Keratinocyte (primary cell): ENCODE data around the gene ESRP2. TPM values are rescaled to one million over a fixed set of nuclear protein-coding genes. Genes with fewer than 3 reads are reported as not detected.

Experiments used
- DNase-seq: peaks from one replicate; pipeline ENCODE4 v3.0.0-alpha.2; 2011; ENCODE audit warnings: low read depth, missing footprints, low spot score
- FAIRE-seq: peaks from 2 replicates; lab custom pipeline; 2011; peaks lifted over from hg19 to GRCh38; lab: Jason Lieb, UNC
- H2AFZ ChIP-seq: 2 replicates; pipeline ENCODE4 v1.6.0; 2012; ENCODE audit warnings: low read length, control low read depth, inconsistent platforms; ENCODE audit not compliant: control insufficient read depth
- H3K27ac ChIP-seq: 2 replicates; pipeline ENCODE4 v1.5.1; 2011; ENCODE audit warnings: low read length; ENCODE audit not compliant: control insufficient read depth, insufficient read depth
- H3K27me3 ChIP-seq: 3 replicates; pipeline ENCODE4 v1.6.0; 2011; ENCODE audit warnings: low read length; ENCODE audit not compliant: control insufficient read depth, insufficient read depth; ENCODE audit errors: extremely low read depth
- H3K36me3 ChIP-seq, 2 experiments: 2 replicates in 1 of 2; 3 replicates in 1 of 2; pipeline ENCODE4 v1.5.1; 2011; ENCODE audit warnings: low read length in 2 of 2, mild to moderate bottlenecking in 1 of 2; ENCODE audit not compliant: control insufficient read depth in 2 of 2, insufficient read depth in 2 of 2; ENCODE audit errors: extremely low read depth in 1 of 2
- H3K4me1 ChIP-seq: 3 replicates; pipeline ENCODE4 v1.5.1; 2011; ENCODE audit warnings: low read length; ENCODE audit not compliant: control insufficient read depth, insufficient read depth; ENCODE audit errors: extremely low read depth
- H3K4me2 ChIP-seq: 3 replicates; pipeline ENCODE4 v1.6.0; 2011; ENCODE audit warnings: low read depth, low read length; ENCODE audit not compliant: control insufficient read depth, insufficient read depth; ENCODE audit errors: extremely low read depth
- H3K4me3 ChIP-seq, 3 experiments: fragments of 200-600 bp in 1 of 3; sonication (generic) in 1 of 3; 2 replicates in 2 of 3; 3 replicates in 1 of 3; pipeline ENCODE4 v1.5.1; 2011 to 2016; ENCODE audit warnings: low read length in 3 of 3, mild to moderate bottlenecking in 3 of 3, control low read depth in 2 of 3, inconsistent platforms in 1 of 3, low read depth in 1 of 3, mixed read lengths in 1 of 3, mixed run types in 1 of 3, moderate library complexity in 1 of 3; ENCODE audit not compliant: control insufficient read depth in 2 of 3, insufficient read depth in 2 of 3; ENCODE audit errors: extremely low read depth in 1 of 3
- H3K79me2 ChIP-seq: 2 replicates; pipeline ENCODE4 v1.6.0; 2012; ENCODE audit warnings: low read length; ENCODE audit not compliant: control insufficient read depth, insufficient read depth
- H3K9ac ChIP-seq: 3 replicates; pipeline ENCODE4 v1.6.0; 2011; ENCODE audit warnings: low read length; ENCODE audit not compliant: control insufficient read depth, insufficient read depth; ENCODE audit errors: extremely low read depth
- H3K9me1 ChIP-seq: 3 replicates; pipeline ENCODE4 v1.6.0; 2011; ENCODE audit warnings: low read length; ENCODE audit not compliant: control insufficient read depth, insufficient read depth; ENCODE audit errors: extremely low read depth
- H3K9me3 ChIP-seq: 2 replicates; pipeline ENCODE4 v1.5.1; 2012; ENCODE audit warnings: low read depth, low read length; ENCODE audit not compliant: control insufficient read depth
- H4K20me1 ChIP-seq: 3 replicates; pipeline ENCODE4 v1.6.0; 2011; ENCODE audit warnings: low read length; ENCODE audit not compliant: control insufficient read depth, insufficient read depth; ENCODE audit errors: extremely low read depth
- CTCF ChIP-seq, 3 experiments: IDR thresholded peaks in 1 of 3; conservative IDR thresholded peaks in 1 of 3; optimal IDR thresholded peaks in 1 of 3; 2 replicates in 2 of 3; 3 replicates in 1 of 3; pipeline versions ENCODE3 to v1.5.1; 2011; ENCODE audit warnings: low read length in 3 of 3, mild to moderate bottlenecking in 3 of 3, moderate library complexity in 2 of 3, control low read depth in 1 of 3, inconsistent platforms in 1 of 3; ENCODE audit not compliant: insufficient read depth in 2 of 3; ENCODE audit errors: extremely low read depth in 1 of 3
- EZH2 ChIP-seq: IDR thresholded peaks from one replicate; pipeline ENCODE4 v1.6.1; 2012; ENCODE audit warnings: inconsistent platforms, mild to moderate bottlenecking, low read length, moderate library complexity
- dilution Hi-C: fragments of 300-500 bp; cut with MboI; formaldehyde crosslinking; loops from one replicate; pipeline ENCODE4 v1.7.0; 2020; ENCODE audit warnings: low sequenced_read_pairs; ENCODE audit not compliant: extremely low pct_ligation_motif_present
- polyA plus RNA-seq, 5 experiments: library from polyadenylated mRNA; depleted of rRNA in 3 of 5; stranded (reverse) in 3 of 5; stranded (forward) in 1 of 5; unstranded in 1 of 5; fragments of >200 nt; gene quantifications; 1 replicate in 1 of 5; 2 replicates in 3 of 5; 3 replicates in 1 of 5; pipeline versions ENCODE4 v1.2.1 to v1.2.3, GENCODE V29; 2011 to 2012; ENCODE audit warnings: missing spikeins in 2 of 5, low read depth in 1 of 5, low replicate concordance in 1 of 5

The ESRP2 gene
- polyA plus RNA-seq, 1 donor (not counting 4 experiments of a cell fraction or from before 2014, with no cell fraction given): 39.2 TPM

GRCh38 chr16:68233085-68233834 lies 2.7 kb downstream of the ESRP2 start:
- DNase-seq (no peak), FAIRE-seq (no peak)
- H3K27ac ChIP-seq: no peak overlapping the region
- H3K36me3 ChIP-seq: peaks cover 31 to 60% of the 10 kb centered on the region in 2 experiments
- H3K4me2 ChIP-seq: peak overlapping the region; percentile 100
- no peak overlapping the region for H2AFZ ChIP-seq
- H3K27me3 ChIP-seq: no peaks in the 10 kb centered on the region
- H3K79me2 ChIP-seq: peaks cover 35% of the 10 kb centered on the region
- H3K4me1 ChIP-seq: peaks cover 29% of the 10 kb centered on the region
- peaks cover 23% of the 10 kb centered on the region for H4K20me1 ChIP-seq
- TF ChIP-seq EZH2: no peak
- TF ChIP-seq CTCF (optimal IDR thresholded peaks at IDR 0.05 in 1 of 3, IDR thresholded peaks at IDR 0.05 in 1 of 3, conservative IDR thresholded peaks at IDR 0.05 in 1 of 3; ENCODE audit: extremely low read depth in 1 of 3, insufficient read depth in 2 of 3, low read length in 3 of 3): no peak
- H3K9me1 ChIP-seq: peaks cover 3% of the 10 kb centered on the region
- dilution Hi-C loops: no loop called here
- H3K9ac ChIP-seq: no peak overlapping the region
- no peaks in the 10 kb centered on the region for H3K9me3 ChIP-seq
- peak overlapping the region in 2 of 3 experiments; percentile 4 to 83 for H3K4me3 ChIP-seq

- Histone ChIP-seq H3K9me3 (no peaks in the 10 kb centered on the region), H2AFZ (no peak overlapping the region), H3K27me3 (no peaks in the 10 kb centered on the region), H3K9ac (no peak overlapping the region), H3K9me1 (peaks cover 3% of the 10 kb centered on the region), H3K4me1 (peaks cover 25% of the 10 kb centered on the region), H3K79me2 (peaks cover 35% of the 10 kb centered on the region), H3K4me3 (no peak overlapping the region), H3K27ac (no peak overlapping the region), H4K20me1 (peaks cover 23% of the 10 kb centered on the region), H3K4me2 (no peak overlapping the region), H3K36me3 (peaks cover 34 to 61% of the 10 kb centered on the region in 2 experiments)
- dilution Hi-C loops: no loop called here
- TF ChIP-seq CTCF (optimal IDR thresholded peaks at IDR 0.05 in 1 of 3, IDR thresholded peaks at IDR 0.05 in 1 of 3, conservative IDR thresholded peaks at IDR 0.05 in 1 of 3; ENCODE audit: extremely low read depth in 1 of 3, insufficient read depth in 2 of 3, low read length in 3 of 3): no peak
- no peak for TF ChIP-seq EZH2
- FAIRE-seq: no peak
- DNase-seq: no peak
Measured at GRCh38 chr16:68232335-68232734, 3.6 kb downstream of the ESRP2 start.
